Measurements from ENCODE around the gene C11orf98. TPM values are rescaled to one million over a fixed set of nuclear protein-coding genes. Genes with fewer than 3 reads are reported as not detected.

Gene C11orf98
- total and polyA plus RNA-seq, 2 of the 13 experiments (the other 11 are each of a cell fraction or from before 2014, with no cell fraction given): 30.4 to 91.8 TPM

DNA sequence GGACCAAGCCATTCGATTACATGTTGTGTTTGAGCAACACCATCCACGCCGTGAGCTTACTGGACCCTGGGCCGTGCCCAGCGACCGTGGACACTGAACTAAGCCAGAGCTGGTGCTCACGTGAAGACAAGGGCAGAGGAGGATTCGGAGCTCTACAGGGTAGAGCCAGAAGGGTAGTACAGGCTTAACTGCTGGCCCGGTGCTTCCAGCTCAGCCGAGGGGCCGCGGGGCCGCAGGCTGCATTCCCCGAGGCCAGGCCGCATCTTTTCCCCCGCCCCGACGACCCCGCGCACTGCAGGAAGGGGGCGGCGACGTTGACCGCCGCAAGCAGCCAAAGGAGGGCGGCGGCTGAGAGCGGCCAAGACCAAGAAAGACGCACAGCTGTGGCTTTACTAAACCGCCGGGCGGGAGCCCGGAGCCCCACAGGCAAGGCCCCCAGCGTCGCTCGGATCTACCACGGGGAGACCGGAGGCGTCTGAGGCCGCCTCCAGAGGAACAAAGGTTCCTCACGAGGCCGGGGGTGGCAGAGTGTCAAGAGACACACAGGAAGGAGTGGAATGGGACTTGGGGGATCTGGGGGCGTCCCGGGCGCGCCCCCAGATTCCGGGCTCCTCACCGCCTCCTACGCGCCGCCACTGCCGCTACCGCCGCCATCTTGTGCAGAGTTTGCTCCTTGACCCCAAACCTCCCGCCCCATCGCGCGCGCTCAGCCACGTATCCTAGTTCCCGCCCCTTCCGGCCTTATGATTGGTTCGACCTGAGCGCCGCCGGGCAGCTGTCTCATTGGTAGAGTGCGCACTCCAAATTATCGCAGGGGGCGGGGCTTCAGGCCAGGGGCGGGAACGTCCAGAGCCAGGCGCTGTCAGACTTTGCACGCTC, 18.8 kb downstream of the C11orf98 start, which contains the start of gene GANAB:
Gene GANAB, minus strand, starts transcription at position 668 of the 879 bp plus-strand sequence. Its CDS starts 14 bp downstream, at position 654.
- CTCF ChIA-PET (ENCODE audit: low intra/inter-chr PET ratio, low total read pairs): no interaction called here
- ATAC-seq: peak; percentile 94
- intact Hi-C loops (cut with micrococcal nuclease; ENCODE audit: unreplicated experiment): no loop called here
- under 1% methylated on average over 37 of the region's 73 CpGs for WGBS (ENCODE audit: low lambda C conversion rate)
- peak within 1 kb of the TSS; percentile 86 to 96 (median 90) for H3K4me3 ChIP-seq (replicated peaks in 1 of 3; ENCODE audit: insufficient read depth in 1 of 3, low read depth in 2 of 3, low read length in 3 of 3)
- H3K4me2 ChIP-seq (ENCODE audit: low read depth, low read length): peak within 1 kb of the TSS; percentile 77
- H3K9ac ChIP-seq (ENCODE audit: insufficient read depth, low read depth, low read length): peak within 1 kb of the TSS; percentile 100
- DNase-seq (ENCODE audit: low spot score): peak; percentile 95
- peak within 1 kb of the TSS; percentile 98 for H3K27ac ChIP-seq (ENCODE audit: extremely low read length, insufficient read depth, low read length)
- BruUV-seq (replicated peaks): TSS peak; percentile 75
- H3K4me1 ChIP-seq (ENCODE audit: insufficient read depth, low read length): peaks cover 53% of the 10 kb centered on the region
- H2AFZ ChIP-seq (ENCODE audit: low read length): no peak within 1 kb of the TSS
- peaks cover 4 to 24% of the 10 kb centered on the region in 2 experiments; a peak in 3 of 5 replicates for H3K36me3 ChIP-seq (replicated peaks in 1 of 2; ENCODE audit: control insufficient read depth in 1 of 2, insufficient read depth in 2 of 2, low read length in 2 of 2)
- FAIRE-seq: peak; percentile 64
- peaks cover 37% of the 10 kb centered on the region for H3K79me2 ChIP-seq (ENCODE audit: insufficient read depth, low read length)
- in situ Hi-C loops (cut with HindIII; ENCODE audit: extremely low pct_ligation_motif_present, low pct_unique_long_range_greater_than_20kb): no loop called here
- H3K9me3 ChIP-seq (ENCODE audit: low read length): no peaks in the 10 kb centered on the region
- POLR2A ChIA-PET: interaction anchor here (0.7 to 5.0 kb wide), 20 partner anchors 10 to 831 kb away, joined by 3 to 98 read pairs (median 10); partner anchors contain the start of genes B3GAT3, C11orf98, CSKMT and EEF1G
- peaks cover 8% of the 10 kb centered on the region for H4K20me1 ChIP-seq (ENCODE audit: insufficient read depth, low read length)
- no peaks in the 10 kb centered on the region for H3K27me3 ChIP-seq (ENCODE audit: control insufficient read depth in 1 of 2, insufficient read depth in 2 of 2, low read length in 2 of 2)
- 0 out of 2 replicates have a peak, but pooled peaks have one; percentile 22 for TF ChIP-seq TBX2 (CRISPR knock-in tag; IDR thresholded peaks at IDR 0.05; ENCODE audit: borderline replicate concordance)
- no peak for TF ChIP-seq PHF21A (CRISPR knock-in tag; IDR thresholded peaks at IDR 0.05)
- TF ChIP-seq ZKSCAN5 (CRISPR knock-in tag; IDR thresholded peaks at IDR 0.05): 0 out of 2 replicates have a peak, but pooled peaks have one; percentile 55
- peak; percentile 26; the same call in 1 of the 2 replicates for TF ChIP-seq ZNF772 (CRISPR knock-in tag; IDR thresholded peaks at IDR 0.05)
- TF ChIP-seq ZNF816 (CRISPR knock-in tag; IDR thresholded peaks at IDR 0.05; ENCODE audit: borderline replicate concordance): 0 out of 2 replicates have a peak, but pooled peaks have one; percentile 72
- TF ChIP-seq, protein P1, sequence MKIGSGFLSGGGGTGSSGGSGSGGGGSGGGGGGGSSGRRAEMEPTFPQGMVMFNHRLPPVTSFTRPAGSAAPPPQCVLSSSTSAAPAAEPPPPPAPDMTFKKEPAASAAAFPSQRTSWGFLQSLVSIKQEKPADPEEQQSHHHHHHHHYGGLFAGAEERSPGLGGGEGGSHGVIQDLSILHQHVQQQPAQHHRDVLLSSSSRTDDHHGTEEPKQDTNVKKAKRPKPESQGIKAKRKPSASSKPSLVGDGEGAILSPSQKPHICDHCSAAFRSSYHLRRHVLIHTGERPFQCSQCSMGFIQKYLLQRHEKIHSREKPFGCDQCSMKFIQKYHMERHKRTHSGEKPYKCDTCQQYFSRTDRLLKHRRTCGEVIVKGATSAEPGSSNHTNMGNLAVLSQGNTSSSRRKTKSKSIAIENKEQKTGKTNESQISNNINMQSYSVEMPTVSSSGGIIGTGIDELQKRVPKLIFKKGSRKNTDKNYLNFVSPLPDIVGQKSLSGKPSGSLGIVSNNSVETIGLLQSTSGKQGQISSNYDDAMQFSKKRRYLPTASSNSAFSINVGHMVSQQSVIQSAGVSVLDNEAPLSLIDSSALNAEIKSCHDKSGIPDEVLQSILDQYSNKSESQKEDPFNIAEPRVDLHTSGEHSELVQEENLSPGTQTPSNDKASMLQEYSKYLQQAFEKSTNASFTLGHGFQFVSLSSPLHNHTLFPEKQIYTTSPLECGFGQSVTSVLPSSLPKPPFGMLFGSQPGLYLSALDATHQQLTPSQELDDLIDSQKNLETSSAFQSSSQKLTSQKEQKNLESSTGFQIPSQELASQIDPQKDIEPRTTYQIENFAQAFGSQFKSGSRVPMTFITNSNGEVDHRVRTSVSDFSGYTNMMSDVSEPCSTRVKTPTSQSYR (CRISPR knock-in tag; IDR thresholded peaks at IDR 0.05; ENCODE audit: borderline replicate concordance): 0 out of 2 replicates have a peak, but pooled peaks have one; percentile 13
- peak; percentile 84 for TF ChIP-seq ATF1 (CRISPR knock-in tag; IDR thresholded peaks at IDR 0.05)
- no peak for TF ChIP-seq ZNF839 (CRISPR knock-in tag; IDR thresholded peaks at IDR 0.05; ENCODE audit: borderline replicate concordance)
- TF ChIP-seq IKZF4 (CRISPR knock-in tag; IDR thresholded peaks at IDR 0.05; ENCODE audit: borderline replicate concordance, low read depth, not compliant biosample characterization): no peak
- TF ChIP-seq FOXC1 (CRISPR knock-in tag; IDR thresholded peaks at IDR 0.05; ENCODE audit: borderline replicate concordance): peak; percentile 61
- no peak for TF ChIP-seq FOXA1 (IDR thresholded peaks at IDR 0.05)
- no peak for TF ChIP-seq FOXA1 (CRISPR knock-in tag; IDR thresholded peaks at IDR 0.05)
- TF ChIP-seq, protein P2, sequence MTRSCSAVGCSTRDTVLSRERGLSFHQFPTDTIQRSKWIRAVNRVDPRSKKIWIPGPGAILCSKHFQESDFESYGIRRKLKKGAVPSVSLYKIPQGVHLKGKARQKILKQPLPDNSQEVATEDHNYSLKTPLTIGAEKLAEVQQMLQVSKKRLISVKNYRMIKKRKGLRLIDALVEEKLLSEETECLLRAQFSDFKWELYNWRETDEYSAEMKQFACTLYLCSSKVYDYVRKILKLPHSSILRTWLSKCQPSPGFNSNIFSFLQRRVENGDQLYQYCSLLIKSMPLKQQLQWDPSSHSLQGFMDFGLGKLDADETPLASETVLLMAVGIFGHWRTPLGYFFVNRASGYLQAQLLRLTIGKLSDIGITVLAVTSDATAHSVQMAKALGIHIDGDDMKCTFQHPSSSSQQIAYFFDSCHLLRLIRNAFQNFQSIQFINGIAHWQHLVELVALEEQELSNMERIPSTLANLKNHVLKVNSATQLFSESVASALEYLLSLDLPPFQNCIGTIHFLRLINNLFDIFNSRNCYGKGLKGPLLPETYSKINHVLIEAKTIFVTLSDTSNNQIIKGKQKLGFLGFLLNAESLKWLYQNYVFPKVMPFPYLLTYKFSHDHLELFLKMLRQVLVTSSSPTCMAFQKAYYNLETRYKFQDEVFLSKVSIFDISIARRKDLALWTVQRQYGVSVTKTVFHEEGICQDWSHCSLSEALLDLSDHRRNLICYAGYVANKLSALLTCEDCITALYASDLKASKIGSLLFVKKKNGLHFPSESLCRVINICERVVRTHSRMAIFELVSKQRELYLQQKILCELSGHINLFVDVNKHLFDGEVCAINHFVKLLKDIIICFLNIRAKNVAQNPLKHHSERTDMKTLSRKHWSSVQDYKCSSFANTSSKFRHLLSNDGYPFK (CRISPR knock-in tag; IDR thresholded peaks at IDR 0.05; ENCODE audit: borderline replicate concordance): peak; percentile 80; the same call in 1 of the 2 replicates
- peak; percentile 27 for TF ChIP-seq IRF2 (CRISPR knock-in tag; IDR thresholded peaks at IDR 0.05)
- TF ChIP-seq, protein P3, sequence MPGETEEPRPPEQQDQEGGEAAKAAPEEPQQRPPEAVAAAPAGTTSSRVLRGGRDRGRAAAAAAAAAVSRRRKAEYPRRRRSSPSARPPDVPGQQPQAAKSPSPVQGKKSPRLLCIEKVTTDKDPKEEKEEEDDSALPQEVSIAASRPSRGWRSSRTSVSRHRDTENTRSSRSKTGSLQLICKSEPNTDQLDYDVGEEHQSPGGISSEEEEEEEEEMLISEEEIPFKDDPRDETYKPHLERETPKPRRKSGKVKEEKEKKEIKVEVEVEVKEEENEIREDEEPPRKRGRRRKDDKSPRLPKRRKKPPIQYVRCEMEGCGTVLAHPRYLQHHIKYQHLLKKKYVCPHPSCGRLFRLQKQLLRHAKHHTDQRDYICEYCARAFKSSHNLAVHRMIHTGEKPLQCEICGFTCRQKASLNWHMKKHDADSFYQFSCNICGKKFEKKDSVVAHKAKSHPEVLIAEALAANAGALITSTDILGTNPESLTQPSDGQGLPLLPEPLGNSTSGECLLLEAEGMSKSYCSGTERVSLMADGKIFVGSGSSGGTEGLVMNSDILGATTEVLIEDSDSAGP (CRISPR knock-in tag; IDR thresholded peaks at IDR 0.05; ENCODE audit: borderline replicate concordance): peak; percentile 53; the same call in 1 of the 2 replicates

Data from HepG2 (cell line).